Ishikawa (cell line): ENCODE results near the gene MRO.

Experiments used
- CEBPB ChIP-seq: IDR thresholded peaks from 2 replicates; pipeline ENCODE4 v1.6.1; 2012
- CREB1 ChIP-seq: IDR thresholded peaks from 2 replicates; pipeline ENCODE4 v1.6.1; 2012; ENCODE audit warnings: low read depth
- EGR1 ChIP-seq: IDR thresholded peaks from 2 replicates; pipeline ENCODE4 v1.6.1; 2012
- EP300 ChIP-seq: IDR thresholded peaks from 2 replicates; pipeline ENCODE4 v1.6.1; 2012; ENCODE audit warnings: borderline replicate concordance
- TCF12 ChIP-seq: IDR thresholded peaks from 2 replicates; pipeline ENCODE4 v1.6.1; 2012; ENCODE audit warnings: low read depth
- TEAD4 ChIP-seq: IDR thresholded peaks from 2 replicates; pipeline ENCODE4 v1.6.1; 2012
- TF ChIP-seq, protein P1 (sequence below): IDR thresholded peaks from 2 replicates; pipeline ENCODE4 v1.6.1; 2012
- TF ChIP-seq, protein P2 (sequence below): IDR thresholded peaks from 2 replicates; pipeline ENCODE4 v1.6.1; 2012

DNA sequence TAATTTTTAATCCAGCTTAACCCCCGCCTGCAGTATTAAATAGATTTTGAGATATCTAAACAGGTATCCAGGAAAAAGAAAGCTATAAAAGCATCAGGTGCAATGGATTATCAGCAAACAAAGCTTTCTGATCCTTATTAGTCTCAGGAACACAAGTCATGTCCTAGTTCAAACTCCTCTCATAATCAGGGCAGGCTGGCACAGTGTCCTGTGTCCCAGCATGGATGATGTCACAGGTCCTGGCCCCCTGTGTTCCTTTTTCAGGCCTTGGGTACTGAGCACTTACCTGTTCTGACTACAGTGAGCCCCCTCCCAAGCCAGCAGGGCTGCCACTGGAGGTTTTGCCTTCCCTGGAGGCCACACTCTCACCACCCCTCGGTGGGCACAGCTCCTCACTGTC is 19.5 kb upstream of the MRO start:
- TF ChIP-seq EGR1 (no peak), EP300 (no peak), CEBPB (no peak), TEAD4 (no peak), CREB1 (no peak), TCF12 (no peak)
- TF ChIP-seq, protein P1, sequence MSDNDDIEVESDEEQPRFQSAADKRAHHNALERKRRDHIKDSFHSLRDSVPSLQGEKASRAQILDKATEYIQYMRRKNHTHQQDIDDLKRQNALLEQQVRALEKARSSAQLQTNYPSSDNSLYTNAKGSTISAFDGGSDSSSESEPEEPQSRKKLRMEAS = no peak
- TF ChIP-seq, protein P2, sequence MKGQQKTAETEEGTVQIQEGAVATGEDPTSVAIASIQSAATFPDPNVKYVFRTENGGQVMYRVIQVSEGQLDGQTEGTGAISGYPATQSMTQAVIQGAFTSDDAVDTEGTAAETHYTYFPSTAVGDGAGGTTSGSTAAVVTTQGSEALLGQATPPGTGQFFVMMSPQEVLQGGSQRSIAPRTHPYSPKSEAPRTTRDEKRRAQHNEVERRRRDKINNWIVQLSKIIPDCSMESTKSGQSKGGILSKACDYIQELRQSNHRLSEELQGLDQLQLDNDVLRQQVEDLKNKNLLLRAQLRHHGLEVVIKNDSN = no peak
